ENCODE results near the gene MACROD2.

Gene MACROD2

DNA sequence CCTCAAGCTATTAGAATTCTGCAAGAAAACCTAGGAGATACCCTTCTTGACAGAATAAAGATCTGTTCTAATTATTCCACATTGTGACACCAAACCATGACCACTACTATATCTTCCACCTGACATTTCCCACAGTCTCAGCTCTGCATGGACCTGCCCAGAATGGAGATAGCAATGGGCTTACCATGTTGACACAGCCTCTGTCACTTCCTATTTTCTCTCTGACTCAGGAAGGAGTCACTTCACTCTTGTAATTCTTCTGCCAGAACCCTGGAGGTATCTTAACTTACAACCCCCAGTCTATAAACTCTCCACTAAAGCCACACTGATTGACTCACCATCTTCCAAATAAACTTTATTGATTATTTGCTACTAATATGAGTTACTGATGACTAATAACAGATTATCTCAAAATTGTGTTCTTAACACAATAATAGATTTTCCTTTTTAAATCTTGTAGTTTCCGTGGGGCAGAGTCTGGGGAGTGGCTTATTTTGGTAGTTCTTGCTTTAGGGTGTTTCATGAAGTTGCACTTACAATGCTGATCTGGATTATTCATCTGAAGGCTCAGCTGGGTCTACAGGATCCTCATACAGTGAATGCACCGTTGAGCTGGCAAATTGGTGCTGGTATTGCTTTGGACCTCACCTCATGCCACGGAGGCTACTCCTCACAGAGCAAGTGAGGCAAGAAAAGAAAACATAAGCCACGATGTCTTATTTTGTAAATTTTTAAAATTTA is 1708.0 kb downstream of the MACROD2 start:
- TF ChIP-seq REST (IDR thresholded peaks at IDR 0.05; ENCODE audit: insufficient read depth in 1 of 2, low read depth in 2 of 2, low read length in 2 of 2) = no peak
- no peak for TF ChIP-seq SIN3A (IDR thresholded peaks at IDR 0.05; ENCODE audit: borderline replicate concordance, insufficient read depth, low read length)
- TF ChIP-seq FOXP2 (optimal IDR thresholded peaks at IDR 0.05; ENCODE audit: borderline replicate concordance, extremely low read depth, extremely low read length, insufficient read depth) = no peak
- no peak for TF ChIP-seq POLR2AphosphoS5 (IDR thresholded peaks at IDR 0.05; ENCODE audit: low read depth, low read length)
- TF ChIP-seq TAF1 (IDR thresholded peaks at IDR 0.05; ENCODE audit: borderline replicate concordance, insufficient read depth, low read length) = no peak

DNA sequence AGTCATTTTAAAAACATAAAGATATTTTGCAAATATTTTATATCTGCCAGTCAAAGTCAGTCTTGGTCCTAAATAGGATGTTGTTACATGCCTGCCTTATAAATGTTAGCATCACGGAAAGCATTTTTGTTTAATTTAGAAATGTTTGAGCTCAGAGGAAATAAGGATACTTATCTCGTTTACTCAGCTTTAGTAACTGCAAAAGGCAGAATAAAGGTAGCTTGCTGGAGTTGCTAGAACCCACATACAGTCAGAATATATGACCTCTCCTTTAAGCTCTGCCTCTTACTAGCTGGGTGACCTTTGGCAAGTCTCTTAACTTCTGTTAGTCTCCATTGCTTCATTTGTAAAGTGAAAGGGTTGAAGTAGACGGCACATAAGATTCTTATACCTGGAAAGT is 1710.7 kb downstream of the MACROD2 start:
- TF ChIP-seq POLR2AphosphoS5 (IDR thresholded peaks at IDR 0.05; ENCODE audit: low read depth, low read length) (no peak), TAF1 (IDR thresholded peaks at IDR 0.05; ENCODE audit: borderline replicate concordance, insufficient read depth, low read length) (no peak), FOXP2 (optimal IDR thresholded peaks at IDR 0.05; ENCODE audit: borderline replicate concordance, extremely low read depth, extremely low read length, insufficient read depth) (no peak), REST (IDR thresholded peaks at IDR 0.05; ENCODE audit: insufficient read depth in 1 of 2, low read depth in 2 of 2, low read length in 2 of 2) (no peak), SIN3A (IDR thresholded peaks at IDR 0.05; ENCODE audit: borderline replicate concordance, insufficient read depth, low read length) (no peak)

DNA sequence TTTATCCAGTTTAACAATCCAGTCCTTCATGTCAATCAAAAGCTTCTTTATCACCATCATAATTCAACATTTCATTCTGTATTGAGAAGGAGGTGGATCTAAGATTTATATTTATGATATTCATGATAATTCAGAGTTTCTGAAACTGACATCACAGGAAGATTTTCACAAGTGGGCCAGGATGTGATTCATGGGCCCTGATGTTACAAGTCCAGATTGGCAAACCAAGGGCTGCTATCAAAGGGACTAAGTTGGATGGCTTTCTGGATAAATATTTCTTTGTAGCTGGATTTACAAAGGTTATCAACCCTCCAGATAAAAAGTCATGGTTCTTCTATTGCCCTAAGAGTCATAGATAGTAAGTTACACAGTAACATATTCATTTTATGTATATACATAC is 1711.4 kb downstream of the MACROD2 start:
- TF ChIP-seq POLR2AphosphoS5 (IDR thresholded peaks at IDR 0.05; ENCODE audit: low read depth, low read length) (no peak), TAF1 (IDR thresholded peaks at IDR 0.05; ENCODE audit: borderline replicate concordance, insufficient read depth, low read length) (no peak), FOXP2 (optimal IDR thresholded peaks at IDR 0.05; ENCODE audit: borderline replicate concordance, extremely low read depth, extremely low read length, insufficient read depth) (no peak)

GRCh38 chr20:15708984-15709598 is 1713.8 kb downstream of the MACROD2 start:
- TF ChIP-seq SIN3A (IDR thresholded peaks at IDR 0.05; ENCODE audit: borderline replicate concordance, insufficient read depth, low read length) (no peak), TAF1 (IDR thresholded peaks at IDR 0.05; ENCODE audit: borderline replicate concordance, insufficient read depth, low read length) (no peak)

GRCh38 chr20:15710636-15711035 is 1715.3 kb downstream of the MACROD2 start:
- TF ChIP-seq TAF1 (IDR thresholded peaks at IDR 0.05; ENCODE audit: borderline replicate concordance, insufficient read depth, low read length) (no peak), REST (IDR thresholded peaks at IDR 0.05; ENCODE audit: insufficient read depth in 1 of 2, low read depth in 2 of 2, low read length in 2 of 2) (no peak), SIN3A (IDR thresholded peaks at IDR 0.05; ENCODE audit: borderline replicate concordance, insufficient read depth, low read length) (no peak), POLR2AphosphoS5 (IDR thresholded peaks at IDR 0.05; ENCODE audit: low read depth, low read length) (no peak), FOXP2 (optimal IDR thresholded peaks at IDR 0.05; ENCODE audit: borderline replicate concordance, extremely low read depth, extremely low read length, insufficient read depth) (no peak)

GRCh38 chr20:15711177-15711576 is 1715.9 kb downstream of the MACROD2 start:
- TF ChIP-seq REST (IDR thresholded peaks at IDR 0.05; ENCODE audit: insufficient read depth in 1 of 2, low read depth in 2 of 2, low read length in 2 of 2) (no peak), SIN3A (IDR thresholded peaks at IDR 0.05; ENCODE audit: borderline replicate concordance, insufficient read depth, low read length) (no peak), FOXP2 (optimal IDR thresholded peaks at IDR 0.05; ENCODE audit: borderline replicate concordance, extremely low read depth, extremely low read length, insufficient read depth) (no peak), TAF1 (IDR thresholded peaks at IDR 0.05; ENCODE audit: borderline replicate concordance, insufficient read depth, low read length) (no peak), POLR2AphosphoS5 (IDR thresholded peaks at IDR 0.05; ENCODE audit: low read depth, low read length) (no peak)
